ENCODE results near the gene SWT1.
A peak's percentile ranks its signal among the peaks of the same experiment; 100 is the strongest.

The SWT1 gene, protein sequence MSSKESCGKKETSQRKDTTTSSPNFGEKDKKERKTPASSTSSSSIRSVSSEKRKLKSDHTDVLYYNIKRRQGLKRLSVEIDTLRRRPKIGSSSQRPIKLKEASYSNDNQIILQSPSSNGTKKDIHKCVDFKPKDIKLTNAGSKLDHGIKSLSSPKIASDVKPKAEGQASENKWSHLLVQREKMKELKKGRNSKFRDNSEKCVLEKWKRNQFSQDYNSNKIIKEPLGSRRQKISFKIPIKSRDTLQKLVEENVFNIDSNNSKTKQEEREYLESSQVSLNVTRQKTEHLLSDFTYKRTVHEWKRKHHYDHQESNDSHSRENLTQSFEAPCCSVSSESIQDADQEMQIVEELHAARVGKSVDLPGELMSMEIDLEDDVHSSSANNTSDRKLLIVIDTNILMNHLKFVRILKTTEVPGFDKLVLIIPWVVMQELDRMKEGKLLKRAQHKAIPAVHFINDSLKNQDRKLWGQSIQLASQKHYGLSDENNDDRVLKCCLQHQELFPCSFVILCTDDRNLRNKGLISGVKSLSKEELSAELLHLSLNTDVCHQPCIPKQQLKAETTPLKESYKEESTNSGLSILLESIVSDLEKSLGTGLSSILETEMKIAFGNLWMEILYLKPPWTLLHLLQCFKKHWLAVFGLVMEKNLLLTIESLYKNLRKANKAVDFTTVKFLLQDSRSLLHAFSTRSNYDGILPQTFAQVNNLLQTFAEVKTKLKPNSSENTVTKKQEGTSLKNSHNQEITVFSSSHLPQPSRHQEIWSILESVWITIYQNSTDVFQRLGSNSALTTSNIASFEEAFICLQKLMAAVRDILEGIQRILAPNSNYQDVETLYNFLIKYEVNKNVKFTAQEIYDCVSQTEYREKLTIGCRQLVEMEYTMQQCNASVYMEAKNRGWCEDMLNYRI

DNA sequence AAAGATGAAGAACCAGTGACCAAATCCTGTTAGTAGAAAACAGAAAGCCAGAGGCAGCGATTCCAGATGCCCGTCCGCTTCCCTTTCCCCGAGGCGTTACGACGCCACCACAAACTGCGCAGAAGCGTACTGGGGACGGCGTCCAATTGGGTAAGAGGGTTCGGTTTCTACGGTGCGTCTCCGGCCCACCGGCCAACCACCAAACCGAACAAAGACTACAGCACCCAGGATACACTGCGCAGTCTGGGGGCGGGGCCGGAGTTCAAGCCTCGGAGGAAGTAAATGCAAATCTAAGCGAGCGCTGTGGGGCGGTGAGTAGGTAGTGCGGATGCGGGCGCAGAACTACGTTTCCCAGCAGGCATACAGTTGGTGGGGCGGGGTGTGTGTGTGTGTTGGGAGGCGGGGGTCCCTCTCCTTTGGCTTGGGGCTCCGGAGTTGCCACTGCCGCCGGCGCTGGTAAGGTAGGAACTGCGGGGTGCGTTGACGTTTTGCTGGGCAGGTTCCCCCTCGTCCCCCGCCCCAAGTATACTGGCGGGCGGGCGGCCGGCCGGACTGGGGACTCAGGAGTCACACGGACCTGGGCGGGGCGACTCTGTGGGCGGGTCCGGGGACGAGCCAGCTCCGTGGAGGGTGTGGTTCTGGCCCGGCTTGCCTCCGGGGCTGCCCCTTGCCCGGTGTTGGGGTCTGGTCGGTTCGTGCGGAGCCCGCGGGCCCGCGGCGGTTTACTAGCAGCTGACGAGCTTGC is at the start of gene SWT1, which contains the start of gene TRMT1L:
Gene SWT1, plus strand, starts transcription at position 314 of the 745 bp plus-strand sequence. CDS start 3,675 bp downstream, outside the sequence.
Gene TRMT1L, minus strand, starts transcription at position 100 of the 745 bp plus-strand sequence. CDS start 241 bp downstream, outside the sequence.
- peak; percentile 98 for DNase-seq (ENCODE audit: low read depth)

DNA sequence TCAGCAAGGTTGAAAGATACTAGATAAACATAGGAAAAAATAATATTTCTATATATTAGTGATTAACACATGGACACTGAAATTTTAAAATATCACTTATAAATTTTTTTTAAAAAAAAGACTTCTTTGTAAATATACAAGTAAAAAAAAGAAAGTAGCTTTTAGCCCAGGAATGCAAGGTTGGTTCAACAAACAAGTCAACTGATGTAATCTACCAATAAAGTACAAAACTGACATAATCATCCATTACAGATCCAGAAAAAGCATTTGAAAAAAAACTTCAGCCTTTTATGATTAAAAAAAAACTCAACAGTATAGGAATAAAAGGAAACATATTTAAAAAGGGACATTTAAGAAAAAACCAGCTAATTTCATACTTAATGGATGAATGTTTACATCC is 48.6 kb upstream of the SWT1 start:
- DNase-seq (ENCODE audit: low read depth), result no peak

DNA sequence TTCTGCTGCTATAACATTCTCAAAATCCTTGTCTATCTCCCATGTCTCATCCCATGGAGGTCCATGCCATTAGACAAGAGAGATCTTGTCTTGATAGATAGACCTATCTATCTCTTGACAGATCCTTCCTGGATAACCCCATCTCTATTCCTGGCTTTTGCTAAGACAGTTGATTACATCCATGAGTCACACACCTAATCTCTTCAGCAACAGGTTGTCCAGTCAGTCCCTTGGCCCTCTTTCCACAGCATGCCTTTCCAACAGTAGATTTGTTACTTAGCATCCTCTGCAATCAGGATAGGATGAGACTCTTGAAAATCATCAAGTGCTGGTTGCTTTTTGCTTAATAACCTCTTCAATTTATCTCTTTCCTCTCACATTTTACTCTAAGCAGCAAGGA is 46.8 kb upstream of the SWT1 start:
- DNase-seq (ENCODE audit: low read depth), result no peak

DNA sequence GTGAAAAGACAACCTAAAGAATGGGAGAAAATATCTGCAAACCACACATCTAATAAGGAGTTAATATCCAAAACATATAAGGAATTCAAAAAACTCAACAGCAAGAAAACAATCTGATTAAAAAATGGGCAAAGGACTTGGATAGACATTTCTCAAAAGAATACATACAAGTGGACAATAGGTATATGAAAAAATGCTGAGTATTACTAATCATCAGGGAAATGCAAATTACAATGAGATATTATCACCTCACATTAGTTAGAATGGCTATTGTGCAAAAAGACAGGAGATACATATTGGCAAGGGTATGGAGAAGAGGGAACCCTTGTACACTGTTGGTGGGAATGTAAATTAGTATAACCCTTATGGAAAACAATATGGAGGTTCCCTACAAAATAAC is 45.1 kb upstream of the SWT1 start:
- no peak for DNase-seq (ENCODE audit: low read depth)

DNA sequence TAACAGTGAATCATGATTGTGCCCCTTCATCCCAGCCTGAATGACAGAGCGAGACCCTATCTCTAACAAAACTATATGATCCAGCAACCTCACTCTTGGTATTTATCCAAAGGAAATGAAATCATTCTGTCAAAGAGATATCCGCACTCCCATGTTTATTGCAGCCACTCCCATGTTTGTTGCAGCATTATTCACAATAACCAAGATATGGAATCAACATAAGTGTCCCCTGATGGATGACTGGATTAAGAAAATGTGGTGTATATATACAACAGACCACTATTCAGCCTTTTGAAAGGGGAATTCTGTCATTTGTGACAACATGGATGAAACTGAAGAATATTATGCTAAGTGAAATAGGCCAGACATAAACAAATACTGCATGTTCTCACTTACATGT is 44.6 kb upstream of the SWT1 start:
- DNase-seq (ENCODE audit: low read depth), result no peak

DNA sequence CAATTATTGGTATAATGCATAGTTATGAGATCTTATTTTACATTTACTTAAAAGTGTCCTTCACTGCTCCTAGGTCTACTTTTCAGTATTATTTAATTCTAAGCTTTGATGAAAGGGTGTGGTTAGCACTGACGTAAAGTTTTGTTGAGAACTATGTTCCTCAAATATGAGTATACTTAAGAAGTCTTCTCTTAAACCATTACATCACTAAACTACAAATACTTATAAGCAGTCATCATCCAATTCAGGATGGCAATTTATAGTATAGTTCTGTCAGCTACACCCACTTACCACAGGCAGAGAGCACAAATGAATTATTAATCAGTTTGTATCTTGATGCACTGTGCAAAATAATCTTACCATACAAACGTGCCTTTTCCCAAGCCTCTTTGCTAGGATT is 27.3 kb upstream of the SWT1 start:
- no peak for DNase-seq (ENCODE audit: low read depth)

DNA sequence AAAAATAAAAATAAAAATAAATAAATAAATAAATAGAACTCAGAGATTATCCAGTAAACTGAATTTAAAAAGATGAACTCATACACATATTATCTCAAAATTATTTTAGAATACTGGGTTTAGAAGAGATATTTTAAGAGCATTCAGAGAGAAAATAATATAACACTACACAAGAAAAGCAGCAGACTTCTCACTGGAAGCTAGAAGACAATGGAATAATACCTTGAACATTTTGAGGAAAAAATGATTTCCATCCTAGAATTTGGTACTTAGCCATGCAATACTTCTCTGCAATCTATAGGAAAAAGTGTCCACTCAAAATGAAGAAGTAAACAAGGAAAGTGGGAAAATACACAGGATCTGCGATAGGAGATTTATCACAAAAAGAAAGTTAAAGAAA is 24.4 kb upstream of the SWT1 start:
- no peak for DNase-seq (ENCODE audit: low read depth)

DNA sequence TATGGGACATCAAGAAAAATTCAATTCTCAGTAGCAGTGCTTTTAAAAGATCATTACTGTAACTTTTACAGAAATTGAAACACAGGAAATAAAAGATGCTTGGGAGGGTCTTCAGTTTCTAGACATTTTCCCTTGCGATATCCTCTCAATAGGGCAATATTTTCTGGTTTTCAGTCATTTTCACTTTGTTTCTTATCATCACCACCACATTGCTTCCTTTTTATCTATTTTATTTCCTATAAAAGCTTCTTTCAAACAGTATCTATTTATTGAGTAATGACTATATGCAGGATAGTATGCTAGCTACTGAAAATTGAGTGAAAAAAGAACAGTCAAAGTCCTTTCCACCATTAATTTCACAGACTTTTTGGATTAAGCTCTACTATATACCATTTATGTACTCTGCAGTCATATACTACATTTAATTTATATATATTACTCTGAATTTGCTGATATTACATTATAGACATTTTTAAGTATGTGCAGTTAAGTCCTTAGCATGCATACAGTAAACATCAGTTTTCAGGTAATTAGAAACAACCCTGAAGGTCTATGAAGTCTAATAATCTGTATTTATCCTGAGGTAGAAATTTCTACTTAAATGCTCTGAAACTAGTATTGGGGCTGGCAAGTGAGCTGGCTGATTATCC is 18.9 kb upstream of the SWT1 start:
- no peak for DNase-seq (ENCODE audit: low read depth)

DNA sequence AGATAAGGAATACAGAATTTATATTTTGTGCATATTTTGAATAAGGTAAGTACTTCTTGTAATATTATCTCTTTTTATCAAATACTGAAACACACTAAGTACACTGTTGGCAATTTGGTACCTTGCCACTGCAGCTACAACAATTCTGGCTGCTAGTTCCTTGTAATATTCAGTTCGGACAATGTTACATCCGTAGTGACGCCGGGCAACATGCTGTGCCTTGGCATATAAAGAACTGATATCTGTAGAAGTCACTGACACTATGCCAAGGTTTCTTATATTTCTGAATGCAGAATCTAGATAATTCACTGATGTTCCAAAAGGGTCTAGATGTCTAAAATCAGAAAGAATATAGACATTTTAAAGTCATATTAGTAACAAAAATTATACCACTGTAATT is 17.7 kb upstream of the SWT1 start:
- DNase-seq (ENCODE audit: low read depth), result no peak

DNA sequence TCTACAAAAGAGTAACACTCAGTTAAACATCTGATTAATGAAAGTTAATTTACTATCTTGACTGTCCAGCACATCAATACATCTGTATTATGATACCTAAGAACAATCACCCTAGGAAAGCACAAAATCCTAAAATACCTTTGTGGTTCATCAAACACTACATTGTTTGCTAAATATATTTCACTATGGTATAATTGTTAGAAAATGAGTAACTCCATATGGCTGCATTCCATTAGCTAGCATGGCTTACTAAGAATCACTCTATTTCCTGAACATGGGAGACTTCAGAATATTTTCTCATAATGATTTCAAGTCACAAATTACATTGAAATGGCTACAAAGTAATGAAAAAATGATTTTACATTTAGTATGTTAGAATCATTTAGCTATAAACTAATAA is 12.7 kb upstream of the SWT1 start:
- DNase-seq (ENCODE audit: low read depth), result no peak

DNA sequence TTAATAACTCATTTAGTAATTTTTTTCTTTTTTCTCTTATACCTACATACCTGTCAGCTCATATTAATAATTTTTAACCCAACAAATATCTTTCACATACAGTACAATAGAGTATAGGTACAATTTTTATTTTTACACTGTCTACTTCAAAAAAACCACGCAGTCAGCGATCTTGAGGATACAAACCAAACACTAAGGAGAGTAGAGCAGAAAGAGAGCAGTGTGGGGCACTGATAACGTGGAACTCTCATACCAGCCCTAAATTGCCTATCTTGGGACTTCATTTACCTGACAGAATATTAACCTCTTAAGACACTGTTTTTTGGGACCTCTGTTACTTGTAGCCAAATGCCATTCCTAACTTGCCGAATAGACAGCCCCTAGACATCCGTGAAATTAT is 5.8 kb upstream of the SWT1 start:
- no peak for DNase-seq (ENCODE audit: low read depth)

DNA sequence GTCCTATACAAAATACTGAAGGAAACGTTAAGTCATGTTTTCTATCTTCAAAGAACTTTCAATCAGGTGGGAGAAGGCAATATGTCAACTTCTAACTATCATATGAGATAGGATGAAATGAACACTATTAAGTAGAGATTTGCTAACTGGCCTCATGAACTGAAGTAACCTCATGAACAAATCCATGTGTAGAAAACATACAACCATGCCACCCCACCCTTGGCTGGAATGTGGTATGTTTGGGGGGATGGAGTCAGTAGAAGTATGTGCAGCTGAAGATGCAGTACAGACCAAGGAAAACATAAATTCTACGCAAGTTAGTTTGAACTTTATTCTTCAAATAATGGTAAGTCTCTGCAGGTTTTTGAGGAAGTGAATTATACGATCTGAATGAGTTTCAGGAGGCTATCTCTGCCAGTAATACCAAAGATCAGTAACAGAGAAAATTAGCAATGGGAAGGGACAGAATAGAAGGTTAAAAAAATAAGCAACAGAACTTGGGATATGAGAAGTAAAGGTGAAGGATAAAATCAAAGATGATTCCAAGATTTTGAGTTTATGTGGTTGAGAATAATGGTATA is 4.7 kb upstream of the SWT1 start:
- DNase-seq (ENCODE audit: low read depth), result no peak

DNA sequence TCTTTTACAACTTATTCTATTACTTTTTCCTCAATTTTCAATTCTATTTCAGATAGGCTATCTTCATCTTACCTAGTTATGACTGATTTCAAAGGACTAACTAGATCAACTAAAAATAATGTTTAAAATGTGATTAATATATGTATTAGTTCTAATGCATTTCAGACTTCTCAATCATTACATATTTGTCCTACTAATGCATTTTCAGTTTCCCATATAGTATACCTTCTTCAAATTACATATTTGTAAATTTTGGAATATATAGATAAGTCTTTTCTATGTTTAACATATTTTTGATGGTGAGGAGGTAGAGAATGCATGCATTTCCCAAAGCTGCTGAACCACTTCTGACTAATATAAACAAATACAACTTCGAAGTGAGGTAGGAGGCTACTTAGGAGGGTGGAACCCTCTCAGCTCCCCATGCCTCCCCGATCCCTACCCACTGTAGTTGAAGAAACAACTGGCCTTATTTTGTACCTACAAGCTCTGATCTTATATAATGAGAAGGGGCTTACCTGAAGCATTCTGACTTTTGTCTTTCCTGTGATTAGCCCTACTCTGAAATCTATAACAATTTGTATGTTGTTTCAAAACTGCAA is 2.0 kb upstream of the SWT1 start:
- no peak for DNase-seq (ENCODE audit: low read depth)

DNA sequence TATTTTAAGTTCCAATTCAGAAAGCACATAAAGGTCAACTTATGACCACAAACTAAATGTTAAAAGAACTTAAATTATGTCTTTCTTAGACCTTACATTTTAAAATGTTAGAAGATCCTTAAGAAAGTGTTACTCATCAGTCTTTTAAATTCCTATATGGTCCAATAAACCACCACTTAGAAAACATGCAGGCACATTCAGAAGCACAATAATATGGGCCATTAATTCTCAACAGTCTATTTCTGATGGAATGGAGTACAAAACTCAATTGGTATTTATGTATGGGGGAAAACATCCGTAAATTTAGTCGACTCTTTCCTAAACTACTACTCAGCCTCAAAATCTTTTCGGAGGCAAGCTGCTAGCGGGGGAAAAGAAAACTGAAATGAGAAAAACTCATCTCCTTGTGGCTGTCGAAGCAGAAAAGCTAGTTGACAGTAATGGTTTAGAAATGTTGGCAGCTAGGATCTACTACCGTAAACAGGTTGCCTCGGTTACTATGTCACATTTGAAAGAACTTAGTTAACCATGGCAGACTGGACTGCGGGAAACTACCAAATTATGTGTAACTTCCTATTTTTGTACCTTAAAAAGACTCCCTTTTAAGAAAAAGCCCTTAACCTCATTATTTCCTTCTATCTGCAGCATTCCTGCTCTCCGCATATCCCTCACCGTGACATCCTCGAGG is 1.2 kb upstream of the SWT1 start:
- DNase-seq (ENCODE audit: low read depth), result no peak

DNA sequence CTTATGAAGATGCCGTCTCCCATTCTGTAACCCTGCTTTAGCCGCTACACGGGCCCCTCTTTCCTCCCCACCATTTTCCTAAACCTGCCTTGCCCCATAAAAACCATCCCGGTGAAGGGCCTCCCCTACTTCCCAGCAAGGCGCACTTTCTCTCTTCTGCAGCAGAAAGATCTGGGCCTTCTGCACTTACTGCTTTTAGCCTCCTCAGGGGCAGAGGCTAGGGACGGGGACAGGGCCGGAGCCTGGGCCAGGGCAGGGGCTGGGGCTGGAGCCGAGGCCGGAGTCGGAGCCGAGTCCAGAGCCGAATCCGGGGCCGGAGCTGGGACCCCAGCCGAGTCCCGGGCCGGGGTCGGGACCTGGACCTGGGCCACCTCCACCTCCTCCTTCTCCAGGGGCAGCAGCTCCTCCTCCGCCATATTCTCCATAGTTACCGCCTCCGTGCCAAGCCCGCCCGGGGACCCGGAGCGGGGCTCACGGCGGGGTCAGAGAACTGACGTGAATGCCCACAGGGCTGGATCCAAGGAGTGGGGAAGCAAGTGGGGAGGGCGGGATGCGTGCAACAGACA is 596 bp upstream of the SWT1 start:
- no peak for DNase-seq (ENCODE audit: low read depth)

DNA sequence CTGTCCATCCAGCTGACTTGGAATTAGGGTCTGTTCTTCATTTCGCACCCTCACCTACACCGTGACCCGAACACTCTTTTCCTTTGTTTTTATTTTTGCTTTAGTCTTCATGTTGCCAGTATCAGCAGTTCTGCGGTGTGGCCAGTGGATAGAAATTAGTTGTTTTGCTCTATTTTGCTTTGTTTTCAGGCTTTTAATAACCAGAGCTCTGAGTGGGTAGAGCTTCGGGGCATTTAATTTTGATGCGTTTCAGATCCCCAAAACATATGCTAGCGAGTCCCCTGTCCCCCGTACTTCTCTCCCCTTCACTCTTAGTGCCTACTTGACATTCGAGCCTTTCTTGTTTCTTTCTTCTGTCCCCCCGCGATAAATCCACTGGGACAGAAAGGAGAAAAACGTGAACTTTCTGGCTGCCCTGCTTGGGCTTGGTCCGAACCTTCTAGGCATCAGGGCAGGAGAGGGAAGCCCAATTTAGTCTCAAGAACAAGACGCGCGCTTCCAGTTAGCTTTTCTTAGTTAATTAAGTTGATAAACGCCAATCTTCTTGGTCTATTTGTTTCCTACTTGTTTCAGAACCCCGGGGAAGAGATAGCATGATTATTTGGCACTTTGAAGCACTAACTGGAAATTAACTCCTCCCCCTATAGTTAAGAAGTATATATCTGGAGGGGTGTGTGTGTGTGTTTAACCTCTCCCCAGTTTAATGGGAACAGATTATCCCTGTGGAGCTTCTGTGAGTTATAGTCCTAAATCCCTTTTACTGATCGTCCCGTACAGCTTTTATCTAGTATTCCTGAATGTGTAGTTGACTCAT is 839 bp downstream of the SWT1 start:
- no peak for DNase-seq (ENCODE audit: low read depth)

DNA sequence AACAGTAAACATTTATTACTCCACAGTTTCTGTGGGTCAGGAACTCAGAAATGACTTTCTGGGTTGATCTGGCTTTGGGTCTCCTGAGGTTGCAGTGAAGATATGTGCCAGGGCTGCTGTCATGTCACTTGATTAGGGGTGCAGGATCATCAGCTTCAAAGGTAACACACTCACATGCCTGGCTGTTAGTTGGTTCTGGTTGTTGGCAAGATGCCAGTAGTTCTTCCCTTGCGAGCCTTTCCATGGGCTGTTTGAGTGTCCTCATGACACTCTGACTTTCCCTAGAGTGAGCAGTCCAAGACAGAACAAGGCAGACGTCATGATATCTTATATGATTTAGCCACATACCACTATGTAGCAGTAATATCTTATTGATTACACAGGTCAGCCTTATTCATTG is 1.8 kb downstream of the SWT1 start:
- no peak for DNase-seq (ENCODE audit: low read depth)

DNA sequence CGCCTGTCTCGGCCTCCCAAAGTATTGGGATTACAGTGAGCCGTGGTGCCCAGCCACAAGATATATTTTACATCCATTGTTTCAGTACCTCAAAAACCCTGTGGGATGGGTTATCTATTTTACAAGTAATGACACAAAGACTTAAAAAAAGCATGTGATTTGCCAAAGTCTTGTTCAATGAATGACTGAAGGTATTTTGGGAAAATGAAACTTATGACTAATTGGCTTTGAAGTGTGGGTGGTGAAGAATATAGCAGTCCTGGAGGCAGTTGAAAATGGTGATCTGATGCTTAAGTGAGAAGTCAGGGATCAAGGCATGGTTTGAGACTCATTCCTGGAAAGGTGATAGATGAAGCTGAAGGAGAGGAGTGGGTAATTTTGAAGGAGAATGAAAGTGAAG is 3.0 kb downstream of the SWT1 start:
- DNase-seq (ENCODE audit: low read depth), result no peak

DNA sequence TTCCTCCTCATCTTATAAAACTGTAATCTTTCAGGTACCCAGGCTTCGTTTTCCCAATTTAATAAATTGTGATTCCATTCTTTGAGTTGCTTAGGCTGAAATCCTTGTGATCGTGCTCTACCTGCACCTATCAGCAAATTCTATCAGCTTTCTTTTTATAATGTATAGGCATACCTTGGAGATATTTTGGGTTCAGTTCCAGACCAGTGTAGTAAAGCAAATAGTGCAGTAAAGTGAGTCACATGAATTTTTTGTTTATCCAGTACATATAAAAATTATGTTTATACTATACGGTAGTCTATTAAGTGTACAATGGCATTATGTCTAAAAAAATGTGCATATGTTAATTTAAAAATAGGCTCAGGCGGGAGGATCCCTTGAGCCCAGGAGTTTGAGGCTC is 5.5 kb downstream of the SWT1 start:
- DNase-seq (ENCODE audit: low read depth), result no peak

Data from activated T-helper 9 cell treated with anti-CD3 and anti-CD28 coated beads, Interleukin-2, amount 50 U/mL, for 16 hours (primary cell).